Calu3 (cell line): ENCODE results near the gene TVP23C. TPM values are rescaled to one million over a fixed set of nuclear protein-coding genes. Genes with fewer than 3 reads are reported as not detected.

Experiments used
- BruUV-seq: library from RNA; stranded (reverse); fragments of 400-500 nt; replicated peaks from 2 replicates; lab custom pipeline; 2021; lab: Mats Ljungman, UMichigan
- CTCF ChIA-PET: fragments of 300-600 bp; sonication (Branson Sonifier 250); formaldehyde crosslinking; loops from one replicate; lab custom pipeline; 2022; ENCODE audit warnings: antibody characterized with exemption; lab: Charles Lee
- DNase-seq: peaks from one replicate; pipeline ENCODE4 v3.0.0; 2022
- H3K27ac Mint-ChIP-seq: one replicate; pipeline ENCODE4 v1.8.0; 2022; ENCODE audit warnings: mixed read lengths; ENCODE audit not compliant: unreplicated experiment
- H3K27me3 Mint-ChIP-seq: one replicate; pipeline ENCODE4 v1.8.0; 2022; ENCODE audit warnings: mixed read lengths; ENCODE audit not compliant: unreplicated experiment
- H3K36me3 Mint-ChIP-seq: one replicate; pipeline ENCODE4 v1.8.0; 2022; ENCODE audit warnings: mild to moderate bottlenecking, moderate library complexity, mixed read lengths; ENCODE audit not compliant: insufficient read depth, unreplicated experiment
- H3K4me1 Mint-ChIP-seq: one replicate; pipeline ENCODE4 v1.8.0; 2022; ENCODE audit warnings: mild to moderate bottlenecking, low read depth, mixed read lengths; ENCODE audit not compliant: unreplicated experiment
- H3K4me3 Mint-ChIP-seq: one replicate; pipeline ENCODE4 v1.8.0; 2022; ENCODE audit warnings: mild to moderate bottlenecking, low read depth, moderate library complexity, mixed read lengths; ENCODE audit not compliant: unreplicated experiment
- H3K9me3 Mint-ChIP-seq: one replicate; pipeline ENCODE4 v1.8.0; 2022; ENCODE audit warnings: low read depth, mixed read lengths; ENCODE audit not compliant: unreplicated experiment
- CTCF ChIP-seq: fragments of 200-600 bp; IDR thresholded peaks from one replicate; pipeline ENCODE4 v1.8.0; 2022; ENCODE audit warnings: antibody characterized with exemption; ENCODE audit not compliant: unreplicated experiment
- intact Hi-C: fragments of 100-400 bp; cut with micrococcal nuclease; formaldehyde crosslinking; loops from one replicate; pipeline ENCODE4 v1.10.0; 2022; ENCODE audit not compliant: unreplicated experiment
- total RNA-seq: library from RNA; stranded (reverse); gene quantifications from 2 replicates; pipeline ENCODE4 v1.2.3, GENCODE V29; 2022

Gene TVP23C
- total RNA-seq, 1 experiment from 2014 or later: 7.4 TPM

- DNase-seq: no peak
- no peak overlapping the region for H3K4me3 Mint-ChIP-seq
- H3K27me3 Mint-ChIP-seq: no peaks in the 10 kb centered on the region
- intact Hi-C loops: no loop called here
- H3K27ac Mint-ChIP-seq: no peak overlapping the region
- H3K36me3 Mint-ChIP-seq: no peaks in the 10 kb centered on the region
- no peaks in the 10 kb centered on the region for H3K4me1 Mint-ChIP-seq
- no peaks in the 10 kb centered on the region for H3K9me3 Mint-ChIP-seq
- no peak for TF ChIP-seq CTCF
- BruUV-seq: no TSS peak
- CTCF ChIA-PET: no interaction called here
Observed at GRCh38 chr17:15468126-15468525, 95.2 kb downstream of the TVP23C start.

GRCh38 chr17:15467592-15467991 lies 95.7 kb downstream of the TVP23C start, which contains the start of gene CDRT4:
TSS of gene CDRT4 (minus strand) at chr17:15467621. CDS start at chr17:15440238, 27,383 bp downstream.
- H3K9me3 Mint-ChIP-seq: no peaks in the 10 kb centered on the region
- no peak within 1 kb of the TSS for H3K27ac Mint-ChIP-seq
- no peak for DNase-seq
- no peak within 1 kb of the TSS for H3K4me3 Mint-ChIP-seq
- no peaks in the 10 kb centered on the region for H3K4me1 Mint-ChIP-seq
- no peaks in the 10 kb centered on the region for H3K36me3 Mint-ChIP-seq
- CTCF ChIA-PET: no interaction called here
- H3K27me3 Mint-ChIP-seq: no peaks in the 10 kb centered on the region
- no peak for TF ChIP-seq CTCF
- intact Hi-C loops: no loop called here
- no TSS peak for BruUV-seq

GRCh38 chr17:15466131-15466530 lies 97.2 kb downstream of the TVP23C start:
- Mint-ChIP-seq H3K4me1 (no peaks in the 10 kb centered on the region), H3K27me3 (no peaks in the 10 kb centered on the region), H3K27ac (no peak overlapping the region), H3K4me3 (no peak overlapping the region), H3K36me3 (no peaks in the 10 kb centered on the region), H3K9me3 (no peaks in the 10 kb centered on the region)
- no peak for DNase-seq
- intact Hi-C loops: no loop called here
- CTCF ChIA-PET: no interaction called here
- no peak for TF ChIP-seq CTCF
- BruUV-seq: no TSS peak

- DNase-seq: no peak
- H3K27me3 Mint-ChIP-seq: no peaks in the 10 kb centered on the region
- no peak overlapping the region for H3K4me3 Mint-ChIP-seq
- no peaks in the 10 kb centered on the region for H3K36me3 Mint-ChIP-seq
- H3K9me3 Mint-ChIP-seq: no peaks in the 10 kb centered on the region
- no TSS peak for BruUV-seq
- intact Hi-C loops: no loop called here
- CTCF ChIA-PET: interaction anchor here (1.1 kb wide), 1 partner anchor 38 kb away, joined by 3 read pairs; no protein-coding TSS in a partner anchor
- no peak for TF ChIP-seq CTCF
- no peak overlapping the region for H3K27ac Mint-ChIP-seq
- no peaks in the 10 kb centered on the region for H3K4me1 Mint-ChIP-seq
Observed at GRCh38 chr17:15465045-15465701, 98.1 kb downstream of the TVP23C start.
